A549 (cell line): ENCODE measurements around the gene TMEM120A. TPM values are rescaled to one million over a fixed set of nuclear protein-coding genes. Genes with fewer than 3 reads are reported as not detected.

Source experiments
- ATAC-seq, 2 experiments: fragments of 200-7000 bp in 1 of 2; fragments of >200 bp in 1 of 2; cut with Nextera tagmentation in 1 of 2; cut with Tn5 transposase in 1 of 2; 3 replicates each; pipeline versions ENCODE4 v1.8.0 to v1.9.1; 2018 to 2020; ENCODE audit warnings: mild to moderate bottlenecking in 1 of 2, moderate library complexity in 1 of 2
- CTCF ChIA-PET: fragments of 300-600 bp; sonication (Branson Sonifier 250); formaldehyde crosslinking; extraction: SDS; loops from one replicate; lab custom pipeline; 2021; ENCODE audit warnings: antibody characterized with exemption, inconsistent platforms; lab: Yijun Ruan, JAX
- POLR2A ChIA-PET: fragments of 350-600 bp; formaldehyde crosslinking; extraction: SDS; loops from one replicate; lab custom pipeline; 2021; ENCODE audit warnings: antibody characterized with exemption, inconsistent platforms; lab: Yijun Ruan, JAX
- DNase-seq, 2 experiments: peaks; one replicate each; pipeline versions ENCODE4 v3.0.0 to v3.0.0-alpha.2; 2011 to 2016; ENCODE audit warnings: low read depth in 1 of 2, low spot score in 1 of 2
- FAIRE-seq: peaks from 2 replicates; lab custom pipeline; 2011; peaks lifted over from hg19 to GRCh38; lab: Jason Lieb, UNC
- H3K27ac ChIP-seq, 2 experiments: fragments of >200 bp; sonication (Bioruptor Twin); formaldehyde crosslinking; 3 replicates each; pipeline ENCODE4 v1.5.1; 2016 to 2017
- H3K4me1 ChIP-seq: fragments of >200 bp; sonication (Bioruptor Twin); formaldehyde crosslinking; 3 replicates; pipeline ENCODE4 v1.6.1; 2016
- H3K4me2 ChIP-seq: fragments of >200 bp; sonication (Bioruptor Twin); formaldehyde crosslinking; 3 replicates; pipeline ENCODE4 v1.6.1; 2016
- H3K4me3 ChIP-seq: fragments of >200 bp; sonication (Bioruptor Twin); formaldehyde crosslinking; 3 replicates; pipeline ENCODE4 v1.5.1; 2016
- H3K9me3 ChIP-seq: fragments of >200 bp; sonication (Bioruptor Twin); formaldehyde crosslinking; 3 replicates; pipeline ENCODE4 v1.6.1; 2016
- BHLHE40 ChIP-seq: IDR thresholded peaks from 2 replicates; pipeline ENCODE4 v1.6.1; 2012; ENCODE audit warnings: low read depth, low read length, inconsistent platforms
- CBX2 ChIP-seq: fragments of 200-600 bp; sonication (generic); IDR thresholded peaks from 2 replicates; pipeline ENCODE4 v1.6.1; 2016; ENCODE audit warnings: low read depth, mild to moderate bottlenecking, borderline replicate concordance
- CHD2 ChIP-seq: fragments of 150-350 bp; IDR thresholded peaks from 2 replicates; pipeline ENCODE4 v1.6.1; 2014; ENCODE audit warnings: low read length; ENCODE audit not compliant: partially characterized antibody
- CHD4 ChIP-seq: fragments of 200-600 bp; sonication (generic); IDR thresholded peaks from 2 replicates; pipeline ENCODE4 v1.6.1; 2016; ENCODE audit warnings: antibody characterized with exemption, mild to moderate bottlenecking, borderline replicate concordance
- EHMT2 ChIP-seq: fragments of 200-600 bp; sonication (generic); IDR thresholded peaks from 2 replicates; pipeline ENCODE4 v1.6.1; 2016; ENCODE audit warnings: antibody characterized with exemption, low read depth, mild to moderate bottlenecking, moderate library complexity
- FOSL2 ChIP-seq, 2 experiments: fragments of 450-650 bp in 1 of 2; fragments of >200 bp in 1 of 2; sonication (Bioruptor Twin) in 1 of 2; formaldehyde crosslinking; IDR thresholded peaks; 2 replicates each; pipeline versions ENCODE4 v1.5.0 to v1.6.1; 2016 to 2020; ENCODE audit warnings: mild to moderate bottlenecking in 1 of 2, moderate library complexity in 1 of 2
- GATA3 ChIP-seq: IDR thresholded peaks from 2 replicates; pipeline ENCODE4 v1.6.1; 2012; ENCODE audit warnings: borderline replicate concordance
- HEYL ChIP-seq: fragments of 250-450 bp; sonication (Bioruptor Pico); IDR thresholded peaks from 2 replicates; pipeline ENCODE4 v1.8.0; 2021; ENCODE audit warnings: mild to moderate bottlenecking, moderate library complexity
- HMGXB4 ChIP-seq: fragments of 250-450 bp; sonication (Bioruptor Pico); IDR thresholded peaks from 2 replicates; pipeline ENCODE4 v1.5.0; 2021; ENCODE audit warnings: mild to moderate bottlenecking, moderate library complexity, borderline replicate concordance
- HOXB13 ChIP-seq: fragments of 250-450 bp; sonication (Bioruptor Pico); IDR thresholded peaks from 2 replicates; pipeline ENCODE4 v1.5.0; 2020; ENCODE audit warnings: low read depth, mild to moderate bottlenecking, moderate library complexity
- HOXB5 ChIP-seq: fragments of 250-450 bp; sonication (Bioruptor Pico); IDR thresholded peaks from 2 replicates; pipeline ENCODE4 v1.5.0; 2020; ENCODE audit warnings: mild to moderate bottlenecking, moderate library complexity
- JUNB ChIP-seq: fragments of >200 bp; sonication (Bioruptor Twin); formaldehyde crosslinking; IDR thresholded peaks from 2 replicates; pipeline ENCODE4 v1.6.1; 2016
- NR3C1 ChIP-seq: fragments of >200 bp; sonication (Bioruptor Twin); formaldehyde crosslinking; IDR thresholded peaks from 3 replicates; pipeline ENCODE4 v1.6.1; 2017
- POLR2AphosphoS2 ChIP-seq: conservative IDR thresholded peaks from 2 replicates; pipeline ENCODE4 v1.6.1; 2012; ENCODE audit warnings: low read length, improper control_type of control experiment, inconsistent platforms
- RAD21 ChIP-seq, 2 experiments: fragments of >200 bp in 1 of 2; sonication (Bioruptor Twin) in 1 of 2; formaldehyde crosslinking in 1 of 2; IDR thresholded peaks in 1 of 2; conservative IDR thresholded peaks in 1 of 2; 2 replicates in 1 of 2; 3 replicates in 1 of 2; pipeline ENCODE4 v1.6.1; 2012 to 2018; ENCODE audit warnings: inconsistent platforms in 1 of 2
- RCOR1 ChIP-seq: fragments of 150-350 bp; IDR thresholded peaks from 2 replicates; pipeline ENCODE4 v1.6.1; 2014; ENCODE audit warnings: antibody characterized with exemption, low read length, low read depth
- RNF2 ChIP-seq: fragments of 200-600 bp; sonication (generic); IDR thresholded peaks from 2 replicates; pipeline ENCODE4 v1.6.1; 2016; ENCODE audit warnings: low read depth, mild to moderate bottlenecking, antibody characterized with exemption, moderate library complexity, borderline replicate concordance
- USF2 ChIP-seq: fragments of 450-650 bp; IDR thresholded peaks from 2 replicates; pipeline ENCODE4 v1.6.1; 2014; ENCODE audit warnings: antibody characterized with exemption
- ZC3H11A ChIP-seq: fragments of 450-650 bp; IDR thresholded peaks from 2 replicates; pipeline ENCODE4 v1.6.1; 2014; ENCODE audit warnings: antibody characterized with exemption, mild to moderate bottlenecking
- ZNF302 ChIP-seq: fragments of 250-450 bp; sonication (Bioruptor Pico); IDR thresholded peaks from 2 replicates; pipeline ENCODE4 v1.9.0; 2021; ENCODE audit warnings: inconsistent platforms, mild to moderate bottlenecking, moderate library complexity
- ZSCAN20 ChIP-seq: fragments of 250-450 bp; sonication (Bioruptor Pico); IDR thresholded peaks from 2 replicates; pipeline ENCODE4 v1.8.0; 2022; ENCODE audit warnings: mild to moderate bottlenecking, moderate library complexity
- WGBS: methylation state at CpG from one replicate; pipeline ENCODE4 v1.1.6; 2017; ENCODE audit errors: missing lambda C conversion rate; 5-methylcytosine and 5-hydroxymethylcytosine counted together
- polyA plus RNA-seq, 4 experiments: library from polyadenylated mRNA; depleted of rRNA in 3 of 4; stranded (reverse); fragments of >200 nt; fragmentation: RNase III in 1 of 4; extraction: RNeasy Plus Mini Kit Qiagen cat#74134 plus additional on column Dnase treatment in 1 of 4; gene quantifications; 2 replicates in 3 of 4; 3 replicates in 1 of 4; pipeline ENCODE4 v1.2.3, GENCODE V29; 2011 to 2017
- TF ChIP-seq, protein P1 (sequence below): fragments of >200 bp; sonication (Bioruptor Twin); formaldehyde crosslinking; IDR thresholded peaks from 2 replicates; pipeline ENCODE4 v1.6.1; 2016
- TF ChIP-seq, protein P2 (sequence below): IDR thresholded peaks from 2 replicates; pipeline ENCODE4 v1.6.1; 2012; ENCODE audit warnings: low read depth, borderline replicate concordance

Gene TMEM120A
- polyA plus RNA-seq, 2 of the 4 experiments (the other 2 are of a cell fraction), result 46.0 to 53.8 TPM

- TF ChIP-seq RCOR1, result no peak
Observed at GRCh38 chr7:75957021-75957736, 37.2 kb downstream of the TMEM120A start (continued).

DNA sequence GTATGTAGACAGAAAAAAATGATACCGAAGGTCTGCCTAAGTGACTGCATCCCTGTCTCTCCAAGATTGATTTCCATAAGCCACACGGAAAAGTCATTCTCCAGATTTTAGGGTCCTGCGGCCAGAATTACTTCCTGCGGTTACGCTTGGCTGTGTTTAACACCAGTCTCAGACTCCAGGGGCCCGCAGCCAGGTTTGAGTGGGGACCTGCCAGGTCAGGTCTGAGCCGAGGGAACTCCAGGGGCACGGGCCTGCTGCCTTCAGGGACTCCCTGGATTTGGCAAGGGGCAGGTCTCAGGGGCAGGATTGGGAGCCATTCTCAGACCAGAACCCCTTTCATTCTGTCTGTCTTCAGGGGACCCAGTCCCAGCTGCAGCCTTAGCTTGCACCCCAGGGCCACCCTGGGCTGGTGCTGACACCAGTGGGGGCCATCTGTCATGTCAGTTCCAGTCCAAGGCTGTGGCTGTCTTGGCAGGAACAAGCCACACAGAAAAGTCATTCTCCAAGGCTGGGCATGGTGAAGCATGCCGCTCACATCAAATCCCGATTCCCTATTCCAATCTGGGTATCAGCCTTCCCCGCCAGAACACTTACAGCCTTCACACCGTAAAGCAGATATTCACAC, 39.0 kb downstream of the TMEM120A start:
- Histone ChIP-seq H3K4me2 (peak overlapping the region; percentile 43; the same call in 2 of the 3 replicates), H3K9me3 (no peaks in the 10 kb centered on the region), H3K4me1 (peaks cover 55% of the 10 kb centered on the region), H3K4me3 (no peak overlapping the region), H3K27ac (peak overlapping the region; percentile 32 to 73; a peak in 4 of 6 replicates)
- ChIA-PET POLR2A (no interaction called here), CTCF (interaction anchor here (1.0 to 1.6 kb wide), 3 partner anchors 8 to 307 kb away, joined by 3 to 4 read pairs (median 3); no protein-coding TSS in a partner anchor)
- no peak for FAIRE-seq
- 87% methylated on average over 11 of the region's 12 CpGs for WGBS
- TF ChIP-seq CBX2 (no peak), ZC3H11A (no peak), HOXB13 (CRISPR knock-in tag) (no peak), RNF2 (no peak), BHLHE40 (no peak)
- ATAC-seq, result no peak
- DNase-seq, result no peak

DNA sequence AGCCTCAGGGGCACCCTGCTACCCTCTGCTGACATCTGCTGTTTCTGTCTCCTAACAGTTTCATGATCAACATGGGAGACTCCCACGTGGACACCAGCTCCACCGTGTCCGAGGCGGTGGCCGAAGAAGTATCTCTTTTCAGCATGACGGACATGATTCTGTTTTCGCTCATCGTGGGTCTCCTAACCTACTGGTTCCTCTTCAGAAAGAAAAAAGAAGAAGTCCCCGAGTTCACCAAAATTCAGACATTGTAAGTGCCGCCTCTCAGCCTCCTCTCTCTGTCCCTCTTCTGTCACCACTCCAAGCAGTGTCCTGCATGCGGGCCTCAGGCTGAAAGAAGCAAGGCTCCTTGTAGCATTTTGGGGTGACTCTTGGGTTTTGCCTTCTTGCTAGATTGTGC, 40.5 kb downstream of the TMEM120A start:
- Histone ChIP-seq H3K4me3 (no peak overlapping the region), H3K27ac (peak overlapping the region in 1 of 2 experiments; percentile 50; a peak in 2 of 6 replicates), H3K9me3 (no peaks in the 10 kb centered on the region), H3K4me2 (no peak overlapping the region), H3K4me1 (peaks cover 55% of the 10 kb centered on the region)
- FAIRE-seq, result no peak
- 93% methylated on average over 11 of the region's 11 CpGs for WGBS
- ChIA-PET POLR2A (no interaction called here), CTCF (interaction anchor here (1.2 kb wide), 1 partner anchor 87 kb away, joined by 4 read pairs; no protein-coding TSS in a partner anchor)
- TF ChIP-seq NR3C1 (no peak), HOXB13 (CRISPR knock-in tag) (no peak), HOXB5 (CRISPR knock-in tag) (no peak), CHD4 (no peak), ZNF302 (CRISPR knock-in tag) (no peak), EHMT2 (no peak), RAD21 (conservative IDR thresholded peaks at IDR 0.05 in 1 of 2, IDR thresholded peaks at IDR 0.05 in 1 of 2) (no peak), CHD2 (no peak), HEYL (CRISPR knock-in tag) (no peak), GATA3 (no peak), FOSL2 (IDR thresholded peaks at IDR 0.05) (no peak), FOSL2 (CRISPR knock-in tag; IDR thresholded peaks at IDR 0.05) (no peak), HMGXB4 (CRISPR knock-in tag) (no peak), ZSCAN20 (CRISPR knock-in tag) (no peak), POLR2AphosphoS2 (no peak), USF2 (no peak), JUNB (no peak)
- TF ChIP-seq, protein P1, sequence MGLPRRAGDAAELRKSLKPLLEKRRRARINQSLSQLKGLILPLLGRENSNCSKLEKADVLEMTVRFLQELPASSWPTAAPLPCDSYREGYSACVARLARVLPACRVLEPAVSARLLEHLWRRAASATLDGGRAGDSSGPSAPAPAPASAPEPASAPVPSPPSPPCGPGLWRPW, result no peak
- TF ChIP-seq, protein P2, sequence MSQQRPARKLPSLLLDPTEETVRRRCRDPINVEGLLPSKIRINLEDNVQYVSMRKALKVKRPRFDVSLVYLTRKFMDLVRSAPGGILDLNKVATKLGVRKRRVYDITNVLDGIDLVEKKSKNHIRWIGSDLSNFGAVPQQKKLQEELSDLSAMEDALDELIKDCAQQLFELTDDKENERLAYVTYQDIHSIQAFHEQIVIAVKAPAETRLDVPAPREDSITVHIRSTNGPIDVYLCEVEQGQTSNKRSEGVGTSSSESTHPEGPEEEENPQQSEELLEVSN, result no peak
- no peak for ATAC-seq
- no peak for DNase-seq
